ENCODE results near the gene KRTAP9-8.
A peak's percentile ranks its signal among the peaks of the same experiment; 100 is the strongest.
"Not testable (repeated sequence)": the region's sequence is repeated elsewhere in the genome, so short reads cannot be mapped to it uniquely, and the experiment has no call there.

KRTAP9-8 gene

GRCh38 chr17:41237949-41238437 is at the start of gene KRTAP9-8:
Gene KRTAP9-8, plus strand, starts transcription at chr17:41237999. Its CDS starts 53 bp downstream, at chr17:41238052.
- DNase-seq, result not testable (repeated sequence)

GRCh38 chr17:41189837-41190318 is 47.9 kb upstream of the KRTAP9-8 start, which contains the start of gene KRTAP9-1:
Gene KRTAP9-1, plus strand, starts transcription at chr17:41189887. Its CDS starts 0 bp downstream, at chr17:41189887.
- DNase-seq, result not testable (repeated sequence)

- DNase-seq, result no peak
Observed at GRCh38 chr17:41190328-41190727, 47.5 kb upstream of the KRTAP9-8 start.

GRCh38 chr17:41196068-41196467 is 41.7 kb upstream of the KRTAP9-8 start:
- DNase-seq, result no peak

GRCh38 chr17:41199421-41200078 is 38.2 kb upstream of the KRTAP9-8 start:
- DNase-seq, result no peak

GRCh38 chr17:41211845-41212466 is 25.8 kb upstream of the KRTAP9-8 start:
- DNase-seq, result no peak

GRCh38 chr17:41212524-41213169 is 25.2 kb upstream of the KRTAP9-8 start:
- DNase-seq, result peak in 1 of 2 experiments; percentile 8

GRCh38 chr17:41215681-41216080 is 22.1 kb upstream of the KRTAP9-8 start:
- DNase-seq, result no peak

GRCh38 chr17:41223821-41224220 is 14.0 kb upstream of the KRTAP9-8 start:
- DNase-seq, result no peak

GRCh38 chr17:41226051-41226450 is 11.7 kb upstream of the KRTAP9-8 start:
- no peak for DNase-seq

- not testable (repeated sequence) for DNase-seq
Observed at GRCh38 chr17:41226598-41227095, 11.2 kb upstream of the KRTAP9-8 start, which contains the start of gene KRTAP9-2. Gene KRTAP9-2, plus strand, starts transcription at chr17:41226648. Its CDS starts 7 bp downstream, at chr17:41226655.

GRCh38 chr17:41230094-41230493 is 7.7 kb upstream of the KRTAP9-8 start:
- no peak for DNase-seq

GRCh38 chr17:41231731-41232130 is 6.1 kb upstream of the KRTAP9-8 start:
- no peak for DNase-seq

GRCh38 chr17:41232399-41233105 is 5.2 kb upstream of the KRTAP9-8 start, which contains the start of gene KRTAP9-3:
Gene KRTAP9-3, plus strand, starts transcription at chr17:41232449. Its CDS starts 53 bp downstream, at chr17:41232502.
- DNase-seq, result not testable (repeated sequence)

- DNase-seq, result not testable (repeated sequence)
Observed at GRCh38 chr17:41237116-41237515, 683 bp upstream of the KRTAP9-8 start.

GRCh38 chr17:41246995-41247787 is 9.4 kb downstream of the KRTAP9-8 start:
- DNase-seq, result not testable (repeated sequence)

GRCh38 chr17:41249637-41250240 is 11.9 kb downstream of the KRTAP9-8 start, which contains the start of gene KRTAP9-4:
Gene KRTAP9-4, plus strand, starts transcription at chr17:41249687. Its CDS starts 34 bp downstream, at chr17:41249721.
- DNase-seq, result not testable (repeated sequence)

GRCh38 chr17:41251261-41251660 is 13.5 kb downstream of the KRTAP9-8 start:
- no peak for DNase-seq

- DNase-seq, result no peak
Observed at GRCh38 chr17:41254861-41255260, 17.1 kb downstream of the KRTAP9-8 start.

GRCh38 chr17:41255381-41256290 is 17.8 kb downstream of the KRTAP9-8 start, which contains the start of gene KRTAP9-9:
Gene KRTAP9-9, plus strand, starts transcription at chr17:41255384.
- DNase-seq, result not testable (repeated sequence)

All from NCI-H524 (cell line).